Medulla oblongata (tissue), 1 donor: Measurements from ENCODE around the gene ATP6AP1.
A peak's percentile ranks its signal among the peaks of the same experiment; 100 is the strongest.
"Not testable (repeated sequence)": the region's sequence is repeated elsewhere in the genome, so short reads cannot be mapped to it uniquely, and the experiment has no call there.

ENCODE experiments used
- DNase-seq: peaks from one replicate; pipeline ENCODE4 v3.0.0-alpha.2; 2015; ENCODE audit errors: extremely low spot score

ATP6AP1 gene, protein sequence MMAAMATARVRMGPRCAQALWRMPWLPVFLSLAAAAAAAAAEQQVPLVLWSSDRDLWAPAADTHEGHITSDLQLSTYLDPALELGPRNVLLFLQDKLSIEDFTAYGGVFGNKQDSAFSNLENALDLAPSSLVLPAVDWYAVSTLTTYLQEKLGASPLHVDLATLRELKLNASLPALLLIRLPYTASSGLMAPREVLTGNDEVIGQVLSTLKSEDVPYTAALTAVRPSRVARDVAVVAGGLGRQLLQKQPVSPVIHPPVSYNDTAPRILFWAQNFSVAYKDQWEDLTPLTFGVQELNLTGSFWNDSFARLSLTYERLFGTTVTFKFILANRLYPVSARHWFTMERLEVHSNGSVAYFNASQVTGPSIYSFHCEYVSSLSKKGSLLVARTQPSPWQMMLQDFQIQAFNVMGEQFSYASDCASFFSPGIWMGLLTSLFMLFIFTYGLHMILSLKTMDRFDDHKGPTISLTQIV

DNA sequence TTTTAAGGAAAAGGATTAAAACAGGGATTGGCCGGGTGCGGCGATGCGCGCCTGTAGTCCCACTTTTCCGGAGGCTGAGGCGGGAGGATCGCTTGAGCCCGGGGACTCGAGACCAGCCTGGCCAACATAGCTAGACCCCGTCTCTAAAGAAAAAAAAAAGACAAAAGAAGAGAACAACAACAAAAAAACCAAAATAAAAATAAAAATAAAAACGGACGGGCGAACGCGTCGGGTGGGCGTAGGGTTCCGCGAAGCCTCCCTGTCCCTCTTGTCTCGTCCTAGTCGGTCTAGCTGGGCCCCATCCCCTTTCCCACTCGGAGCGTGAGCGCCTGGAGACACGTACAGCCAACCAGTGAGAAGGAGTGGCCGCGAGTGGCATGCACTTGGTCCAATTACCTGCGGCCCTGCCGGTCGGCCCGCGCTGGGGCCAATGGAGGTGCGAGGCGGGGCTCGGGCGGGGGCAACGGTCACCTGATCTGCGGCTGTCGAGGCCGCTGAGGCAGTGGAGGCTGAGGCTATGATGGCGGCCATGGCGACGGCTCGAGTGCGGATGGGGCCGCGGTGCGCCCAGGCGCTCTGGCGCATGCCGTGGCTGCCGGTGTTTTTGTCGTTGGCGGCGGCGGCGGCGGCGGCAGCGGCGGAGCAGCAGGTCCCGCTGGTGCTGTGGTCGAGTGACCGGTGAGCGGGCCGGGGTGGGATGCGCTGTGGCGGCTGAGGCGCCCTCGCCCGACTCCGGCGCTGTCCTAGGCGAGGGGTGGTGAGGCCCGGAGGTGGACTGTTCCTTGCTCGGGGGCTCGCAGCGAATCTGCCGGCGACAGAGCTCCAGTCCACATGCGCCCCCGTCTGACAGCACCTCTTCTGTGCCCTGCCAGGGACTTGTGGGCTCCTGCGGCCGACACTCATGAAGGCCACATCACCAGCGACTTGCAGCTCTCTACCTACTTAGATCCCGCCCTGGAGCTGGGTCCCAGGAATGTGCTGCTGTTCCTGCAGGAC, at the start of gene ATP6AP1:
ATP6AP1 (plus strand) TSS at position 502 of the 996 bp plus-strand sequence; CDS start at position 518, 16 bp downstream.
- peak; percentile 92 for DNase-seq

DNA sequence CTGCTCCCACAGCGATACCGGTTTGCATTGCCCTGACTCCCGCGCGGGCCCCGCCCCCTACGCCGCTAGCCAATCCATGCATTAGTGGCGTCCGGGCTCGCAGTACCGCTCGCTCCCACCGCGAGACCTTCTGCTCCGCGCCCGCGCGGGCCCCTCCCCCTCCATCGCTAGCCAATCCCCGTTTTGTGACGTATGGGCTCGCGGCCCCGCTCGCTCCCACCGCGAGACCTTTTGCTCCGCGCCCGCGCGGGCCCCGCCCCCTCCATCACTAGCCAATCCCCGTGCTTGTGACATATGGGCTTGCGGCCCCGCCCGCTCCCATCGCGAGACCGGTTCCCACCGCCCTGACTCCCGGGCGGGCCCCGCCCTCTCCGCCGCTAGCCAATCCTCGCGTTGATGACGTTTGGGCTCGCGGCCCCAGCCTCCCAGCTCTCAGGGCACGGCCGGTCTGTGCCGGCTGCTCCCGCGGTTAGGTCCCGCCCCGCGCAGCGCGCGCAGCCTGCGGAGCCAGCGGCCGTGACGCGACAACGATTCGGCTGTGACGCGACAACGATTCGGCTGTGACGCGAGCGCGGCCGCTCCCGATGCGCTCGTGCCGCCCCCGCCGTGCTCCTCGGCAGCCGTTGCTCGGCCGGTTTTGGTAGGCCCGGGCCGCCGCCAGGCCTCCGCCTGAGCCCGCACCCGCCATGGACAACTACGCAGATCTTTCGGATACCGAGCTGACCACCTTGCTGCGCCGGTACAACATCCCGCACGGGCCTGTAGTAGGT, 49.5 kb upstream of the ATP6AP1 start, which contains the start of gene EMD:
EMD (plus strand) TSS at position 497 of the 770 bp plus-strand sequence; CDS start at position 687, 190 bp downstream.
- DNase-seq: peak; percentile 97

DNA sequence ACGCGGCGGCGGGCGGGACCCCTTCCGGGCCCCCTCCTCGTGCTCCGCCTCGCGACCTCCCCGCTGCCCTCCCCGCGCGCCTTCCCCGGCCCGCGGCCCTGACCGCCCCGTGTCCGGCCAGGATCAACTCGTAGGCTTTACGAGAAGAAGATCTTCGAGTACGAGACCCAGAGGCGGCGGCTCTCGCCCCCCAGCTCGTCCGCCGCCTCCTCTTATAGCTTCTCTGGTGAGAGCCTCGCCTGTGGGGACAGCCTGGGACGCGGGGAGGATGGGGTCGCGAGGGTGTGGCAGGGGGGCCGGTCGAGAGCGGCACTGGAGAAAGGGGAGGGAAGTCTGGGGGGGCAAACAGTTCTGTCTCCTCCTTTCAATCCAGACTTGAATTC, 48.9 kb upstream of the ATP6AP1 start:
- DNase-seq: no peak

DNA sequence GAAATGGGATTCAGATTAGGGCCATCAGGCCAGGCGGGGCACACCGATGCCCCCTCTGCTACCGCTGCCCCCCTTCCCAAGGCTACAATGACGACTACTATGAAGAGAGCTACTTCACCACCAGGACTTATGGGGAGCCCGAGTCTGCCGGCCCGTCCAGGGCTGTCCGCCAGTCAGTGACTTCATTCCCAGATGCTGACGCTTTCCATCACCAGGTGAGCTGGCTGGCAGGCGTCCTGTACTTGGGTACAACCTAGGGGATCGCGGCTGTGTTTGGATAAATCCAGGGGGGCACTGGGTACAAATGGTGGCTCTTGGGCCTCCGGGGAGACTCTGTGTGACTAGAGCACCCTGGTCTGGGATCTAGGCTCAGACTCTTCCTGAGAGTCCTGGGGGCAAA, 48.3 kb upstream of the ATP6AP1 start:
- no peak for DNase-seq

DNA sequence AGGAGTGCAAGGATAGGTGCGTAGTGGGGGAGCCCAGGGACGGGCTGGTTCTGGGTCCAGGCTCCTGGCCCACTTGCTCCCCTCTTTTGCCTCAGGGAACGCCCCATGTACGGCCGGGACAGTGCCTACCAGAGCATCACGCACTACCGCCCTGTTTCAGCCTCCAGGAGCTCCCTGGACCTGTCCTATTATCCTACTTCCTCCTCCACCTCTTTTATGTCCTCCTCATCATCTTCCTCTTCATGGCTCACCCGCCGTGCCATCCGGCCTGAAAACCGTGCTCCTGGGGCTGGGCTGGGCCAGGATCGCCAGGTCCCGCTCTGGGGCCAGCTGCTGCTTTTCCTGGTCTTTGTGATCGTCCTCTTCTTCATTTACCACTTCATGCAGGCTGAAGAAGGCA, 47.7 kb upstream of the ATP6AP1 start:
- DNase-seq: no peak

DNA sequence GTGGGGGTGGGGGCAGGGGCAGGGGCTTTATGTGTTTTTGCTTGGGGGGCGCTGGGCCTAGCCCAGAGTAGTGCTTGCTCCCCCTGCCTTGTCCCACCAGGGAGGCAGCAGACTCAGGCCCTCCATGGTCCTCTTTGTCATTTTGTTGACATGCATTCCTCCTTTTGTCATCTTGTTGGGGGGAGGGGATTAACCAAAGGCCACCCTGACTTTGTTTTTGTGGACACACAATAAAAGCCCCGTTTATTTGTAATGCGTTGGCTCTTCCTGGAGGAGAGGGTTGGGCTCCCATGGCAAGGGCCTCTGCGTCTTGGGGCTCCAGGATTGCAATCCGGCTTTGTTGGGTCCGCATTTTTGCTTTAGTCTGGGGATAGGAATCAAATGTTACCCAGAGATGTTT, 47.2 kb upstream of the ATP6AP1 start:
- no peak for DNase-seq

DNA sequence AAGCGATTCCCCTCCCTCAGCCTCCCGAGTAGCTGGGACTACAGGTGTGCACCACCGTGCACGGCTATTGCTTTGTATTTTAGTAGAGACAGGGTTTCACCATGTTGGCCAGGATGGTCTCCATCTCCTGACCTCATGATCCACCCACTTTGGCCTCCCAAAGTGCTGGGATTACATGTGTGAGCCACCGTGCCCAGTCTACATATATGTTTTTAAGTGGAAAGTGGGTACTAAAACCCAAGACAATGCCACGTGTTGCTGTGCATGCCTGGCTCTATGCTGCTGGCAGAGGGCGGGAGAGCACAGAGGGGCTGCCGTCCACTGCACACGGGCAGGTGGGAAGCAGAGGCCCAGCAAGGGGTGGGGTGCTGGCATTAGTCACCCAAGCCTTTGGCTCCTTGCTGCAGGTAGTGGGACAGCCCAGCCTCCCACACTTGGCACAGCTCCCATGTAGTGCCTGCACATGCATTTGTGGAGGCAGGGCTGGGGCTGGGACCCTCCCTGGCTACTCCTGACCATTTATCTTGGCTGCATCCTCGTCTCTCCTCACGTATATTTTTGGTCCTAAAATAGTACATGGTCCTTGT, 45.9 kb upstream of the ATP6AP1 start:
- DNase-seq: no peak

DNA sequence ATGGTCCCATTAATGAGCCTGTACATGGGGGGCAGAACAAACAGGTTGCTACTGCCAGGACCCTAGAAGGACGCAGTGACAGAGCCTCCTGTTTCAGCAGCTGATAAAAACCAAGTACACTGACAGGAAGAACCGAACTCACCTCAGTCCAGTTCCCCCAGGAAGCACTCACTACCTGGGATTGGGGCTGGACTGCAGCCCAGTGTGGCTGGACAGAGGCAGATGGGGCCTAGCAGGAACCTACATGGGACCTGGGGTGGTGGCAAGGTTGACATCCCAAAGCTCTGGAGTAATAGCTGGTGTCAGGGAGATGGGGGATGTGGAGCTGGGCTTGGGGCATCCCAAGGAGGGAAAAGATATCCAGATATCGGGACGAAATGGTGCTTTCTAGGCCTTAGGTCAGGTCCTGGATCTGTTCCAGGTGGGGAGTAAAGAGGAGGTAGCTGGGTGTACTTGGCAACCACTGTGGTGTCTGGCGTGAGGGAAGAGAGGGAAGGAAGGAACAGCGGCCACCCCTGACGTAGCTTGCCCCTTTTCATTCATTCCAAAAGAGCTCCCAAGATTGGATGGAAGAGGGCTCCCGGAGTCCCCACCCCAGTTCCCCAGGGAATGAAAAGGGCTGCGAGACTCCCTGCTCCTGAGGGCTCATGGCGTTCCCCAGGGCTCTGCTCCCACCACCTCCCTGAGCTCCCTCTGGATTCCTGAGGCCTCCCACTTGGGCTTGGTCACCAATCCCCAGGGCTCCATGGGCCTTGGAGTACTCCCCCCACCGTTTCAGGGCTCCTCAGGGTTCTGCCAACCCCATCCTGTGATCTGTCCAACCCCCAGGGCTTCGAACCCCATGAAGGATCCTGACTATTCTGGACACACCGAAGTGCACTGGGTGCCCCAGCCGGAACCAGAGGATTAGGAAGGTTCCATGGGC, 44.9 kb upstream of the ATP6AP1 start:
- DNase-seq: no peak

DNA sequence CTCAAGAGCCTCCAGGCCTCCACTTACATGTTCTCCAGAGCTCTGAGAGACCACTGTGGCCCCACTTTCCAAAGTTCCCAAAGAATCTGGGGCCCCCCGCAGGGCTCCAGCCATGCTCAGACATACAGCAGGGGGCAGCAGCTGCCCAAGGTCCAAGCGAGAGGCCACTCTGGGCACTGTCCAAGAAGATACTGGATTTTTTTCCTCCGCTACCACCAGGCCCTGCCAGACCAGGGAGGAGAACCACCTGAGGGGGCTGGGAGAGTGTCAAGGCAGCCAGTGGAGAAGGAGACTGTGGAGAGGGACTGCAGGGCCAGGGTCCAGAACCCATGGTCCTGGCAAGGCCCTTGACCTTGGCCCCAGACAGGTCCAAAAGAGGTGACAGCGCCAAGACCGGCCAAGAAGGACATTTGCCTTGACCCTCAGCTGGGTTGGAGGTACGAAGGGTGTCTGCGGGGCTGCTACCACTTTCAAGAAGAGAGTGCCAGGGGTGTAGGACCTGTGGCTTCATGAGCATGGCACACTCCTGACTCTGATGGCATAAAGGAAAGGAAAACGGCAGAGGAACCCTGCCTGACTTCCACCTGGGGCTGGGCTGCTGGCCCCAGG, 44.1 kb upstream of the ATP6AP1 start:
- no peak for DNase-seq

DNA sequence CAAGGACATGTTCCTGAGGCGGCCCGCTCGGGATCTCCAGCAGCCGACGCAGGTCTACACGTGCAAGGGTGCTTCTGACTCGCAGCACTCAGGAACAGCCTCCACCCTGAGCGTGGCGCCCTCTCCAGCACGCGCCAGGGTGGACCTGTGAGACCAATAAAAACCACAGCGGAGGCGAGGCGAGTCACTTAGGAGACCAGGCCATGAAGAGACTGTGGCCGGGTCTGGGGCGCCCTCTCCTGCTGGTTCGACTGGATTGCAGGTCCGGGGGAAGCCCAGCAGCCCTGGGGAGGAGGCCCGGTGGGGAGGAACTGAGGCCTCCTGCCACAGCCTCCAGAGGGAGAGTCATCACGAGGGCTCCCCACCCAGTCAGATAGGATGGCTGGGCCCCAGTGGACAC, 40.4 kb upstream of the ATP6AP1 start:
- DNase-seq: not testable (repeated sequence)

DNA sequence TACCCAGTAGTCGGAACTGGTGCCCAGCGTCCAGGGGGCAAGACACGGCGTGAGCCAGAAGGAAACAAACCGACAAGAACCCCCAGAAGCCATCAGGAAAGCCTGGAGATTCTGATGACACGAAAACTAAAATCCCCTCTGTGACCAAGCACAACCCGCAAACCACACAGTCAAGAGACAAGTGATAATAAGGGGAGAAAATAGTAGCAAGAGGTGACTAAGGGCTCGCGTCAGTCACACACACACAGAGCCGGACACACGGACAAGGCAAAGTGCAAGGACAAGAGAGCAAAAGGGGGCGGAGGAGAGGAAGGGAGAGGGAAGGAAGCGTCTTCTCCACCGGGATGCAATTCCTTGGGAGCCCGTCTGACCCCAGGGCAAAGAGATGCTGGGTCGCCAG, 39.8 kb upstream of the ATP6AP1 start:
- not testable (repeated sequence) for DNase-seq

DNA sequence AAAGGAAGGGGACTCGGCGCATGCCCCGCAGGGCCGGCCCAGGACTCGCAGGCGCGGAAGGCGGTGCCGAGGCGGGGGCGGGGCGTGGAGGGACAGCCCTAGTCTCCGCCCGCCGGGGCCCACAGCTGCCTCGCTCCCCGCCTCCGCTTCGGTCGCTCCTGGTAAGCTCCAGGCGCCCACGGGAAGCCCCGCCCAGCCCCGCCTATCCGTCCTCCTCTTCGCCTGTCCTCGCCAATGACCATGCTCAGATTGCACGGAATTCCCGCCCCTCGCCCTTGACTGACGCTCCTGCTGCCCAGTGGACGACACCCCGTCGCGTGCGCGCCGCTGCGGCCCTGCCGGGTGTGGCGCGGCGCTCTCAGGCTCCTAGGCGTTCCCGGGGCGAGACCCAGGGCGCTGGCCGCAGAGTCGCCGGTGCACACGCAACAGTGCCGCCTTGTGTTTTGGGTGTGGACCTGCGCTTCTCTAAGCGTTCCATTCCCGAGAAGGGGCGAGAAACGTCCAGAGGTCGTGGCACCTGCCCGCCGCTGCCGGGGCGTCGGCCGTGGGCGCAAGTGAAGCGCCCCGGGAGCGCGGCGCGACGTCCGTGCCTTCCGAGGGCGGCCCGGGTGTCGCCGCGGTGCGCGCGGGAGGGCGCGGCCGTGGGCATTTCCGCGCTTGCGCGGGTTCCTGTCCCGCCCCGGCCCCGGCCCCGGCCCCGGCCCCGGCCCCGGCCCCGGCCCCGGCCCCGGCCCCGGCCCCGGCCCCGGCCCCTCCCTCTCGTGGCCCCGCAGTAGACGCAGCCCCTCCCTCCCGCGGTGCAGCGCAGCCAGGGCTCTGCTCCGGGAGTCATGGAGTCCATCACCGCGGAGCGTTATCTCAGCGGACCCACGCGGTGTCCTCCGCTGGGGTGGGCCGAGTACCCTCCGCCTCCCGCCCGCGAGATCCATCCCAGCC, 38.4 kb upstream of the ATP6AP1 start:
- not testable (repeated sequence) for DNase-seq

DNA sequence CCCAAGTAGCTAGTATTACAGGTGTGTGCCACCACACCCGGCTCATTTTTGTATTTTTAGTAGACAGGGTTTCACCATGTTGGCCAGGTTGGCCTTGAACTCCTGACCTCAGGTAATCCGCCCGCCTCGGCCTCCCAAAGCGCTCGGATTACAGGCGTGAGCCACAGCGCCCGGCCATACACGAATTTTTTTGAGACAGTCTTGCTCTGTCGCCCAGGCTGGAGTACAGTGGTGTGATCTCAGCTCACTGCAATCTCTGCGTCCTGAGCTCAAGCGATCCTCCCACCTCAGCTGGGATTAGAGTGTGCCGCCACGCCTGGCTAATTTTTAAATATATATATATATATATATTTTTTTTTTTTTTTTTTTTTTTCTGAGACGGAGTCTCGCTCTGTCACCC, 32.1 kb upstream of the ATP6AP1 start:
- DNase-seq: not testable (repeated sequence)

DNA sequence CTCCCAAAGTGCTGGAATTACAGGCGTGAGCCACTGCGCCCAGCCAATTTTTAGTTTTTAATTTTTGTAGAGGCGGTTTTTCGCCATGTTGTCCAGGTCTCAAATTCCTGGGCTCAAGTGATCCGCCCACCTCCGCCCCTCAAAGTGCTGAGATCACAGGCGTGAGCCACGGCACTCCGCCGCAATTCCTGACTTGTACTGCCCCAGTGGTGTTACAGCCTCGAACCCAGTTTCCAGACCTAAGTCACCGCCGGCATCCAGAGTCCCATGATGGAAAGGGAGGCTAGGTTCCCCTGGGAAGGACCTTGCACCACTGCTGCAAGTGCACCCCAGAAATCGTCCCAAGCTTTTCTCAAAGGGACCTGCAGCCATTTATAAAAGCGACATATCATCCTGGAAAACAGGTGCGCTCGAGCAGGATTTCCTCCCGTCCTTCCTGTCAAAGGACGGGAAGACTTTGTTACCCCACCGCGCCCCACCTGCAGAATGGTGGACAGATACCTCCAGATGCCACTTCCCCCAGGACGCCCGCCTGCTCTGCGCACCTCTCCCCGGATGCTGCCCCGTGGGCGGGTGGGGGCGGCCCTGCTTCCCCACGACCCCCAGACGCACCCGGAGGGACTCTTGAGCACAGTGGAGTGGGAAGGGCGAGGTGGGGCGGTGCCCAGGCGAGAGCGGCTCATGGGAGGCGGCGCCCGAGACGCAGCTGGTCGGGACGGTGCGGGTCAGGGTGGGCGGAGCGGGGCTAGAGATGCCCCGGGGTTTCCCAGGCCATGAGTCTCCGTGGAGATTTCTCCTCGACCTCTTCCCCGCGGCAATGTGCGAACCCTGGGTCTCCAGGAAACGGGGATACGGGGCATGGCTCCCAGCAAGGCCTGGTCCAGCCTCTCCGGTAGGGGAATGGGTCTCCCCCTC, 31.2 kb upstream of the ATP6AP1 start:
- DNase-seq: peak; percentile 34

DNA sequence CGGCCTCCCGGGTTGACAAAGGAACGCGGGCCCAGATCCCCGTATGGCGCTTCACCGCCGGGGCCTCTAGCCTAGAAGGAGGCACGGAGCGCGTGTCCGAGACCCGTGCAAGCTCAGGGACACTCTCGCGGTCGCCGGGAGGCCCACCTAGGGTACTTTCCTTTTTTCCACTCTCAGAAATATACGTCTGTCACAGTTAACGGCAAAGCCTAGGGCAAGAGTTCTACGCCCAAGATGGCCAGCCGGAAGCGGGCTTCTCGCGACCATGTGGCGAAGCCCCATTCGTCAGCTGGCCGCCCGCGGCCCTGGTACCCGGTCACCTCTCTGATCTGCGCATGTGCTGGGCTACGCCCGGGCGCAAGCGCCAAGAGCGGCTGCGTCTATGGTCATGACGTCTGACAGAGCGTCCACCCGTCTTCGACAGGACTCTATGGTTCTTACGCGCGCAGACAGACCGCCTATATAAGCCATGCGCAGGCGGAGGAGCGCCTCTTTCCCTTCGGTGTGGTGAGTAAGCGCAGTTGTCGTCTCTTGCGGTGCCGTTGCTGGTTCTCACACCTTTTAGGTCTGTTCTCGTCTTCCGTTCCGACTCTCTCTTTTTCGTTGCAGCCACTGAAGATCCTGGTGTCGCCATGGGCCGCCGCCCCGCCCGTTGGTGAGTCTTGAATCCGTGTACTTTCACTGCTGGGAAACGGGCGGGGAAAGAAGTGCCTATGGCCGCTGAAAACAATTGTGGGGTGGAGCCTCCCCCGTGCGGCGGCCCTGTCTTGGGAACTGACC, 30.4 kb upstream of the ATP6AP1 start, which contains the start of gene RPL10:
RPL10 (plus strand) TSS at position 490 of the 780 bp plus-strand sequence; CDS start at position 633, 143 bp downstream.
- DNase-seq: peak; percentile 95
